Fibroblast of lung (primary cell): ENCODE data around the gene ERICH6B. TPM values are rescaled to one million over a fixed set of nuclear protein-coding genes. Genes with fewer than 3 reads are reported as not detected.

Experiments
- DNase-seq, 2 donors: peaks; one replicate each; pipeline versions ENCODE4 v3.0.0 to v3.0.0-alpha.2; 2010; ENCODE audit warnings: low read depth in 2 of 2
- H2AFZ ChIP-seq: 2 replicates; pipeline ENCODE4 v1.5.1; 2012; ENCODE audit warnings: low read length, control low read depth, inconsistent platforms
- H3K27ac ChIP-seq: 2 replicates; pipeline ENCODE4 v1.5.1; 2011; ENCODE audit warnings: low read length, control low read depth; ENCODE audit not compliant: insufficient read depth
- H3K27me3 ChIP-seq: 2 replicates; pipeline ENCODE4 v1.5.1; 2011; ENCODE audit warnings: mild to moderate bottlenecking, low read length; ENCODE audit not compliant: control insufficient read depth, insufficient read depth
- H3K36me3 ChIP-seq: 2 replicates; pipeline ENCODE4 v1.5.1; 2011; ENCODE audit warnings: low read length; ENCODE audit not compliant: control insufficient read depth, insufficient read depth
- H3K4me1 ChIP-seq: 2 replicates; pipeline ENCODE4 v1.5.1; 2011; ENCODE audit warnings: low read length; ENCODE audit not compliant: control insufficient read depth, insufficient read depth; ENCODE audit errors: extremely low read depth
- H3K4me2 ChIP-seq: 2 replicates; pipeline ENCODE4 v1.5.1; 2011; ENCODE audit warnings: low read length, control low read depth; ENCODE audit not compliant: insufficient read depth; ENCODE audit errors: extremely low read depth
- H3K4me3 ChIP-seq, 4 experiments: fragments of 200-600 bp in 1 of 4; sonication (generic) in 1 of 4; replicated peaks in 1 of 4; 2 replicates each; pipeline ENCODE4 v1.5.1; 2011 to 2016; ENCODE audit warnings: low read length in 4 of 4, low read depth in 3 of 4, mild to moderate bottlenecking in 3 of 4, control low read depth in 2 of 4, inconsistent platforms in 1 of 4, mixed read lengths in 1 of 4; ENCODE audit not compliant: insufficient read depth in 1 of 4; ENCODE audit errors: control extremely low read depth in 1 of 4
- H3K79me2 ChIP-seq: 2 replicates; pipeline ENCODE4 v1.5.1; 2012; ENCODE audit warnings: mild to moderate bottlenecking, low read length, inconsistent platforms; ENCODE audit not compliant: control insufficient read depth, insufficient read depth
- H3K9ac ChIP-seq: 2 replicates; pipeline ENCODE4 v1.5.1; 2011; ENCODE audit warnings: mild to moderate bottlenecking, low read length, control low read depth; ENCODE audit not compliant: insufficient read depth
- H3K9me3 ChIP-seq: 2 replicates; pipeline ENCODE4 v1.5.1; 2012; ENCODE audit warnings: low read depth, low read length; ENCODE audit not compliant: control insufficient read depth, insufficient read depth
- H4K20me1 ChIP-seq: 2 replicates; pipeline ENCODE4 v1.5.1; 2011; ENCODE audit warnings: low read length; ENCODE audit not compliant: control insufficient read depth, insufficient read depth; ENCODE audit errors: extremely low read depth
- EZH2 ChIP-seq: IDR thresholded peaks from 2 replicates; pipeline ENCODE4 v1.5.1; 2012; ENCODE audit warnings: low read length, control low read depth, mild to moderate bottlenecking; ENCODE audit errors: missing control alignments
- polyA plus RNA-seq, 2 donors: library from polyadenylated mRNA; depleted of rRNA in 1 of 2; stranded (reverse) in 1 of 2; unstranded in 1 of 2; fragments of >200 nt; gene quantifications; 2 replicates each; pipeline ENCODE4 v1.2.1, GENCODE V29; 2011 to 2012; ENCODE audit warnings: missing spikeins in 1 of 2
- total RNA-seq: library from RNA; depleted of rRNA; stranded (reverse); fragments of >200 nt; gene quantifications from 2 replicates; pipeline ENCODE4 v1.2.1, GENCODE V29; 2014
- TF ChIP-seq, protein P1 (sequence below), 2 donors: IDR thresholded peaks in 1 of 2; conservative IDR thresholded peaks in 1 of 2; 1 replicate in 1 of 2; 2 replicates in 1 of 2; pipeline ENCODE4 v1.5.1; 2011 to 2012; ENCODE audit warnings: low read length in 2 of 2, control low read depth in 1 of 2, inconsistent platforms in 1 of 2, low read depth in 1 of 2, mild to moderate bottlenecking in 1 of 2

ERICH6B gene
- total and polyA plus RNA-seq, 2 donors (not counting 1 experiment from before 2014, with no cell fraction given): not detected

DNA sequence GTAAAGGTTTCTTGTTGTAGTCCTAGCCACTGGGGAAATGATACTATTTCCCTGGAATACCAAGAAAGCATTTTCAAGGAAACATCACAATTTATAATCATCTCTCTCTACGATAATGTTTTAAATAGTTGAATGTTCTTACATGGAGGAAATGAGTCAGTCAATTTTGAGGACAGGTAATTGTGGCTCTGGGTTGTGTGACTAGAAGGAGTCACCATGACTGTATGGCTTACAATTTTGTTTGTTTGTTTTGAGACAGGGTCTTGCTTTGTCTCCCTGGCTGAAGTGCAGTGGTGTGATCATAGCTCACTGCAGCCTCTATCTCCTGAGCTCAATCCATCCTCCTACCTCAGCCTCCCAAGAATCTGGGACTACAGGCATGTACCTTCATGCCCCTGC, 103.4 kb downstream of the ERICH6B start:
- H2AFZ ChIP-seq: no peak overlapping the region
- no peaks in the 10 kb centered on the region for H3K79me2 ChIP-seq
- H3K4me1 ChIP-seq: no peaks in the 10 kb centered on the region
- H4K20me1 ChIP-seq: no peaks in the 10 kb centered on the region
- no peak overlapping the region for H3K4me3 ChIP-seq
- H3K27me3 ChIP-seq: no peaks in the 10 kb centered on the region
- no peak overlapping the region for H3K9ac ChIP-seq
- DNase-seq: peak in 1 of 2 donors; percentile 39
- peaks cover 6% of the 10 kb centered on the region for H3K36me3 ChIP-seq
- H3K4me2 ChIP-seq: no peak overlapping the region
- TF ChIP-seq EZH2: no peak
- TF ChIP-seq, protein P1, sequence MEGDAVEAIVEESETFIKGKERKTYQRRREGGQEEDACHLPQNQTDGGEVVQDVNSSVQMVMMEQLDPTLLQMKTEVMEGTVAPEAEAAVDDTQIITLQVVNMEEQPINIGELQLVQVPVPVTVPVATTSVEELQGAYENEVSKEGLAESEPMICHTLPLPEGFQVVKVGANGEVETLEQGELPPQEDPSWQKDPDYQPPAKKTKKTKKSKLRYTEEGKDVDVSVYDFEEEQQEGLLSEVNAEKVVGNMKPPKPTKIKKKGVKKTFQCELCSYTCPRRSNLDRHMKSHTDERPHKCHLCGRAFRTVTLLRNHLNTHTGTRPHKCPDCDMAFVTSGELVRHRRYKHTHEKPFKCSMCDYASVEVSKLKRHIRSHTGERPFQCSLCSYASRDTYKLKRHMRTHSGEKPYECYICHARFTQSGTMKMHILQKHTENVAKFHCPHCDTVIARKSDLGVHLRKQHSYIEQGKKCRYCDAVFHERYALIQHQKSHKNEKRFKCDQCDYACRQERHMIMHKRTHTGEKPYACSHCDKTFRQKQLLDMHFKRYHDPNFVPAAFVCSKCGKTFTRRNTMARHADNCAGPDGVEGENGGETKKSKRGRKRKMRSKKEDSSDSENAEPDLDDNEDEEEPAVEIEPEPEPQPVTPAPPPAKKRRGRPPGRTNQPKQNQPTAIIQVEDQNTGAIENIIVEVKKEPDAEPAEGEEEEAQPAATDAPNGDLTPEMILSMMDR (conservative IDR thresholded peaks at IDR 0.05 in 1 of 2, IDR thresholded peaks at IDR 0.05 in 1 of 2; ENCODE audit: low read depth in 1 of 2, low read length in 2 of 2): no peak
- H3K27ac ChIP-seq: no peak overlapping the region
- no peaks in the 10 kb centered on the region for H3K9me3 ChIP-seq

DNA sequence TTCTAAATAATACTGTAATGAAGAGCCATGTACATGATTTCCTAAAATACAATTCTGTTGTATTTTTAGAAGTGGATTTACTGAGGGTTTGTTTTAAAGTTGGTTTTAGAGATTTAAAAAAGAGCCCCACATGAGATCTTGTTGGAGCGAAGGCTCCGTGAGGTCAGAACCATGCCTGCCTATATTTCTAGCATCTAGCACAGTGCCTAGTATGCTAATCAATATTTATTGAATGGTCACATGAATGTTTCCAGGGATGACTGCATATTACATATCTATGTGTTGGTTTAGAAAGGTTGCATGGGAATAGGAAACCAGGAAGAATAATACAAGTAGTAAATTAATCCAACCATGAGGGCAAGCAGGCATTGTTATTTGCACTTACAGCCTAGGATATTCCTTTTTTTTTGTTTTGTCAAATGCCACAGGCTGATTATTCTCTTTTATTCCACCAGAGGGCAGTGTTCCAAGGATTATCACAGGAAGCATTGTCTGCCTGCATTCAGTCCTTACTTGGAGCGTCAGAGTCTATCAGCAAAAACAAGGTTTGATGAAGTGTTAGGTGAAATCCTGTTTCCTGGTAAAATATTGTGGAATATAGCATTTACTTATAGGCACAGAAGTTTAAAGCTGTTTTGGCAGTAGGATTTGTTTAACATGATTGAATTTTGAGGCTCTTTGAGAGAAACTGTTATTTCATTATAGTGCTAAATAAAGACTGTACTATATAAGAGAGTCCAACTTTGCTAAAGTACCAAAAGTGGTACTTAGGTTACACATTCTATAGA, 104.0 kb downstream of the ERICH6B start:
- no peak overlapping the region for H3K4me2 ChIP-seq
- H3K4me3 ChIP-seq: no peak overlapping the region
- H3K9me3 ChIP-seq: no peaks in the 10 kb centered on the region
- H3K27me3 ChIP-seq: no peaks in the 10 kb centered on the region
- H3K27ac ChIP-seq: no peak overlapping the region
- H3K4me1 ChIP-seq: no peaks in the 10 kb centered on the region
- no peaks in the 10 kb centered on the region for H4K20me1 ChIP-seq
- TF ChIP-seq, protein P1 (conservative IDR thresholded peaks at IDR 0.05 in 1 of 2, IDR thresholded peaks at IDR 0.05 in 1 of 2; ENCODE audit: low read depth in 1 of 2, low read length in 2 of 2): peak; percentile 73 to 80
- TF ChIP-seq EZH2: no peak
- H3K79me2 ChIP-seq: no peaks in the 10 kb centered on the region
- H3K36me3 ChIP-seq: peaks cover 6% of the 10 kb centered on the region
- H2AFZ ChIP-seq: no peak overlapping the region
- H3K9ac ChIP-seq: no peak overlapping the region
- DNase-seq: peak; percentile 64 to 84

DNA sequence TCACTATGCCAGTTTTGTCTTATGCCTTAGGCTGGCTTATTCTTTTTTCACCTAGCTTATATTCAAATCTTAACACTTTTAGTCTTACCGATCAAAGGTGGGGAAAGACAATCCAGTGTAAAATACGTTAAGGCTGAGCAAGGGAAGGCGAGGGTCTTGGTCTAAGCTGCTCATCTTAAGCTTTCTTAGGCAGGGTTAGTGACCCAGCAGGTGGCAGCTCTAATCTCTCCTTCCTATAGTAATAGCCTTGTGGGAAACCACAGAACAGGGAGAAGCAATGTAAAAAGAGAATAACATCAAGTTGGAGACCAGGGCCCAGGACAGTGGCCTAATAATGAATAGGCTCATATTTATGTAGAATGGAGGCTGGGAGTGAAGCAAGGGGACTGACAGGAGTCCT, 104.9 kb downstream of the ERICH6B start:
- TF ChIP-seq, protein P1 (conservative IDR thresholded peaks at IDR 0.05 in 1 of 2, IDR thresholded peaks at IDR 0.05 in 1 of 2; ENCODE audit: low read depth in 1 of 2, low read length in 2 of 2): no peak
- no peak for TF ChIP-seq EZH2

More for the DNA sequence above, 104.9 kb downstream of the ERICH6B start:
- Histone ChIP-seq H3K79me2 (no peaks in the 10 kb centered on the region), H3K4me3 (no peak overlapping the region), H4K20me1 (no peaks in the 10 kb centered on the region), H3K27me3 (no peaks in the 10 kb centered on the region), H2AFZ (no peak overlapping the region), H3K9me3 (no peaks in the 10 kb centered on the region), H3K9ac (no peak overlapping the region), H3K27ac (no peak overlapping the region), H3K4me2 (no peak overlapping the region), H3K4me1 (no peaks in the 10 kb centered on the region), H3K36me3 (peaks cover 8% of the 10 kb centered on the region)
- DNase-seq: no peak
